Stomach smooth muscle (tissue), 2 donors: ENCODE data around the gene NPDC1.

Experiments
- H3K27ac ChIP-seq: one replicate; pipeline ENCODE4 v1.7.0; 2013; ENCODE audit warnings: mild to moderate bottlenecking, low read length, inconsistent platforms
- H3K27me3 ChIP-seq, 2 donors: one replicate each; pipeline ENCODE4 v1.7.0; 2013; ENCODE audit warnings: low read length in 2 of 2; ENCODE audit not compliant: insufficient read depth in 2 of 2, control insufficient read depth in 1 of 2
- H3K36me3 ChIP-seq, 2 donors: one replicate each; pipeline ENCODE4 v1.7.0; 2013; ENCODE audit warnings: low read length in 2 of 2; ENCODE audit not compliant: control insufficient read depth in 2 of 2, insufficient read depth in 2 of 2
- H3K4me1 ChIP-seq: one replicate; pipeline ENCODE4 v1.7.0; 2013; ENCODE audit warnings: low read length; ENCODE audit not compliant: control insufficient read depth, insufficient read depth
- H3K4me3 ChIP-seq, 2 donors: one replicate each; pipeline ENCODE4 v1.7.0; 2013; ENCODE audit warnings: low read length in 2 of 2
- H3K9ac ChIP-seq, 2 donors: one replicate each; pipeline ENCODE4 v1.7.0; 2013; ENCODE audit warnings: low read length in 2 of 2, mild to moderate bottlenecking in 1 of 2
- H3K9me3 ChIP-seq, 2 donors: one replicate each; pipeline ENCODE4 v1.7.0; 2013; ENCODE audit warnings: low read length in 2 of 2; ENCODE audit not compliant: control insufficient read depth in 2 of 2
- donor health status: healthy.
- donor health status: Pancreatic carcinoma.

NPDC1 gene

GRCh38 chr9:137073992-137074399 is 28.0 kb upstream of the NPDC1 start:
- no peak overlapping the region for H3K9ac ChIP-seq
- H3K9me3 ChIP-seq: no peaks in the 10 kb centered on the region
- no peaks in the 10 kb centered on the region for H3K36me3 ChIP-seq
- peaks cover 32% of the 10 kb centered on the region for H3K4me1 ChIP-seq
- H3K27me3 ChIP-seq: peaks cover 9 to 26% of the 10 kb centered on the region in 2 donors
- H3K27ac ChIP-seq: no peak overlapping the region
- H3K4me3 ChIP-seq: no peak overlapping the region

- H3K27me3 ChIP-seq: peaks cover 17 to 20% of the 10 kb centered on the region in 2 donors
- H3K9me3 ChIP-seq: no peaks in the 10 kb centered on the region
- no peak overlapping the region for H3K9ac ChIP-seq
- H3K4me1 ChIP-seq: peaks cover 13% of the 10 kb centered on the region
- H3K27ac ChIP-seq: no peak overlapping the region
- no peaks in the 10 kb centered on the region for H3K36me3 ChIP-seq
- H3K4me3 ChIP-seq: peak overlapping the region in 1 of 2 donors; percentile 64
Observed at GRCh38 chr9:137071282-137071681, 25.3 kb upstream of the NPDC1 start.

- H3K27me3 ChIP-seq: peaks cover 17 to 23% of the 10 kb centered on the region in 2 donors
- no peak overlapping the region for H3K27ac ChIP-seq
- H3K36me3 ChIP-seq: no peaks in the 10 kb centered on the region
Observed at GRCh38 chr9:137070906-137071275, 24.9 kb upstream of the NPDC1 start.

GRCh38 chr9:137070201-137070905 is 24.4 kb upstream of the NPDC1 start, which contains the start of gene SAPCD2:
Gene SAPCD2, minus strand, starts transcription at chr9:137070557. Its CDS starts 97 bp downstream, at chr9:137070460.
- H3K27me3 ChIP-seq: peaks cover 17 to 25% of the 10 kb centered on the region in 2 donors
- no peak within 1 kb of the TSS for H3K9ac ChIP-seq
- no peaks in the 10 kb centered on the region for H3K36me3 ChIP-seq
- H3K9me3 ChIP-seq: no peaks in the 10 kb centered on the region
- H3K4me1 ChIP-seq: peaks cover 13% of the 10 kb centered on the region
- H3K27ac ChIP-seq: no peak within 1 kb of the TSS
- peak within 1 kb of the TSS in 1 of 2 donors; percentile 64 for H3K4me3 ChIP-seq

More at GRCh38 chr9:137070906-137071275, 24.9 kb upstream of the NPDC1 start:
- Histone ChIP-seq H3K4me1 (peaks cover 13% of the 10 kb centered on the region), H3K9me3 (no peaks in the 10 kb centered on the region), H3K9ac (no peak overlapping the region), H3K4me3 (peak overlapping the region in 1 of 2 donors; percentile 64)

- peaks cover 13% of the 10 kb centered on the region for H3K4me1 ChIP-seq
- no peak overlapping the region for H3K27ac ChIP-seq
- no peak overlapping the region for H3K9ac ChIP-seq
- peaks cover 17 to 25% of the 10 kb centered on the region in 2 donors for H3K27me3 ChIP-seq
- no peaks in the 10 kb centered on the region for H3K36me3 ChIP-seq
- H3K4me3 ChIP-seq: no peak overlapping the region
- H3K9me3 ChIP-seq: no peaks in the 10 kb centered on the region
Observed at GRCh38 chr9:137069508-137070091, 23.6 kb upstream of the NPDC1 start.

GRCh38 chr9:137068539-137069507 is 22.8 kb upstream of the NPDC1 start:
- Histone ChIP-seq H3K36me3 (no peaks in the 10 kb centered on the region), H3K9me3 (no peaks in the 10 kb centered on the region), H3K4me3 (no peak overlapping the region), H3K27ac (no peak overlapping the region), H3K4me1 (peaks cover 16% of the 10 kb centered on the region), H3K9ac (no peak overlapping the region), H3K27me3 (peaks cover 17 to 28% of the 10 kb centered on the region in 2 donors)

GRCh38 chr9:137067860-137068538 is 22.0 kb upstream of the NPDC1 start:
- H3K4me3 ChIP-seq: no peak overlapping the region
- H3K27ac ChIP-seq: no peak overlapping the region
- H3K9me3 ChIP-seq: no peaks in the 10 kb centered on the region
- no peak overlapping the region for H3K9ac ChIP-seq
- H3K36me3 ChIP-seq: no peaks in the 10 kb centered on the region
- H3K4me1 ChIP-seq: peaks cover 17% of the 10 kb centered on the region
- H3K27me3 ChIP-seq: peaks cover 17 to 30% of the 10 kb centered on the region in 2 donors

- Histone ChIP-seq H3K9ac (no peak overlapping the region), H3K36me3 (no peaks in the 10 kb centered on the region), H3K4me1 (peaks cover 16% of the 10 kb centered on the region), H3K27me3 (peaks cover 17 to 30% of the 10 kb centered on the region in 2 donors), H3K27ac (no peak overlapping the region), H3K9me3 (no peaks in the 10 kb centered on the region), H3K4me3 (no peak overlapping the region)
Observed at GRCh38 chr9:137066096-137066861, 20.3 kb upstream of the NPDC1 start.

GRCh38 chr9:137065336-137065967 is 19.5 kb upstream of the NPDC1 start:
- Histone ChIP-seq H3K4me3 (no peak overlapping the region), H3K9ac (no peak overlapping the region), H3K36me3 (no peaks in the 10 kb centered on the region), H3K27me3 (peaks cover 17 to 30% of the 10 kb centered on the region in 2 donors), H3K9me3 (no peaks in the 10 kb centered on the region), H3K27ac (no peak overlapping the region), H3K4me1 (peaks cover 10% of the 10 kb centered on the region)
